ENCODE measurements around the gene ARHGAP9. TPM values are rescaled to one million over a fixed set of nuclear protein-coding genes. Genes with fewer than 3 reads are reported as not detected.

The ARHGAP9 gene
- total and polyA plus RNA-seq, 2 of the 4 experiments (the other 2 are of a cell fraction): 0.18 to 0.79 TPM

- no TSS peak for BruUV-seq (replicated peaks)
- no peak overlapping the region for H4K5ac ChIP-seq (ENCODE audit: low read depth, low read length)
- H3K27me3 ChIP-seq (ENCODE audit: control insufficient read depth, insufficient read depth, low read length): no peaks in the 10 kb centered on the region
- no peak overlapping the region for H3K23ac ChIP-seq (ENCODE audit: low read depth, low read length)
- H2BK120ac ChIP-seq (ENCODE audit: low read depth, low read length): no peak overlapping the region
- H2AK9ac ChIP-seq (replicated peaks; ENCODE audit: low read depth, low read length, poor library complexity): no peak overlapping the region
- peaks cover 13 to 21% of the 10 kb centered on the region in 2 experiments for H3K79me1 ChIP-seq (ENCODE audit: low read depth in 1 of 2, low read length in 2 of 2)
- H3K4me3 ChIP-seq (ENCODE audit: insufficient read depth, low read depth, low read length): no peak overlapping the region
- H3K9ac ChIP-seq (ENCODE audit: low read depth, low read length): no peak overlapping the region
- no peaks in the 10 kb centered on the region for H3K36me3 ChIP-seq (ENCODE audit: control insufficient read depth, insufficient read depth, low read length)
- H3K4ac ChIP-seq (ENCODE audit: low read depth, low read length): no peak overlapping the region
- intact Hi-C loops (cut with micrococcal nuclease): loop anchor here (5.0 kb wide), 1 partner anchor 126 kb away; no protein-coding TSS in a partner anchor
- dilution Hi-C loops (cut with HindIII; ENCODE audit: low sequenced_read_pairs, unreplicated experiment): no loop called here
- WGBS, 2 experiments (ENCODE audit: extremely low coverage in 2 of 2, insufficient read length in 1 of 2): no CpG with 5 or more reads among the region's 3 CpGs
- no peaks in the 10 kb centered on the region for H3K9me3 ChIP-seq (ENCODE audit: control insufficient read depth, insufficient read depth, low read length)
- no peak overlapping the region for H4K91ac ChIP-seq (ENCODE audit: insufficient read depth, low read depth, low read length)
- no peak overlapping the region for H2AK5ac ChIP-seq (ENCODE audit: low read depth, low read length)
- no peak overlapping the region for H2AFZ ChIP-seq (replicated peaks; ENCODE audit: low read length, poor library complexity)
- no peak for TF ChIP-seq FOS (IDR thresholded peaks at IDR 0.05; ENCODE audit: low read depth, low read length)
- no peak for TF ChIP-seq CHD1 (IDR thresholded peaks at IDR 0.05; ENCODE audit: low read depth, low read length)
- no peak for TF ChIP-seq CEBPB (IDR thresholded peaks at IDR 0.05; ENCODE audit: low read depth, low read length)
- no peak for TF ChIP-seq CTCF (conservative IDR thresholded peaks at IDR 0.05; ENCODE audit: low read depth, low read length)
- TF ChIP-seq BHLHE40 (IDR thresholded peaks at IDR 0.05; ENCODE audit: low read depth, low read length): no peak
- TF ChIP-seq MAFK (IDR thresholded peaks at IDR 0.05; ENCODE audit: low read depth, low read length): no peak
- no peak for TF ChIP-seq RAD21 (IDR thresholded peaks at IDR 0.05; ENCODE audit: low read length)
- TF ChIP-seq RFX5 (IDR thresholded peaks at IDR 0.05; ENCODE audit: low read depth, low read length): no peak
- TF ChIP-seq RCOR1 (IDR thresholded peaks at IDR 0.05; ENCODE audit: insufficient replicate concordance, low read length): no peak
- no peak for TF ChIP-seq MXI1 (IDR thresholded peaks at IDR 0.05; ENCODE audit: borderline replicate concordance, low read depth, low read length)
- TF ChIP-seq MAZ (IDR thresholded peaks at IDR 0.05; ENCODE audit: borderline replicate concordance, low read depth, low read length): no peak
- no peak for TF ChIP-seq NFE2L2 (IDR thresholded peaks at IDR 0.05; ENCODE audit: low read depth, low read length)
- TF ChIP-seq POLR2A (IDR thresholded peaks at IDR 0.05; ENCODE audit: low read depth, low read length): no peak
- H3K4me1 ChIP-seq (ENCODE audit: control insufficient read depth, insufficient read depth, low read length): peaks cover 3% of the 10 kb centered on the region
- 0 out of 2 replicates have a peak, but pooled peaks cover 3% of the 10 kb centered on the region for H3K9me1 ChIP-seq (ENCODE audit: insufficient read depth, low read length)
- no peak overlapping the region for H3K27ac ChIP-seq (ENCODE audit: insufficient read depth, low read length)
- H3K56ac ChIP-seq (ENCODE audit: extremely low read depth, insufficient read depth, low read length): no peak overlapping the region
- no peak overlapping the region for H3K18ac ChIP-seq (ENCODE audit: low read depth, low read length)
- no peak overlapping the region for H3K4me2 ChIP-seq (ENCODE audit: low read depth, low read length)
- no peak overlapping the region for H2BK20ac ChIP-seq (ENCODE audit: low read depth, low read length)
- ATAC-seq (ENCODE audit: low read depth) (no peak), DNase-seq (no peak)
- in situ Hi-C loops (cut with MboI; ENCODE audit: low sequenced_read_pairs): no loop called here
- H2BK15ac ChIP-seq (ENCODE audit: low read depth, low read length): no peak overlapping the region
- no peaks in the 10 kb centered on the region for H4K20me1 ChIP-seq (ENCODE audit: insufficient read depth, low read length)
- no peak overlapping the region for H3K14ac ChIP-seq (replicated peaks; ENCODE audit: low read depth, low read length)
- ChIA-PET CTCF (interaction anchor here (0.7 kb wide), 1 partner anchor 63 kb away, joined by 3 read pairs; no protein-coding TSS in a partner anchor), POLR2A (ENCODE audit: unreplicated experiment) (no interaction called here)
- no peak overlapping the region for H2BK5ac ChIP-seq (ENCODE audit: low read depth, low read length, poor library complexity, severe bottlenecking)
- H4K8ac ChIP-seq (ENCODE audit: low read depth in 2 of 2, low read length in 2 of 2): no peak overlapping the region
Measured at GRCh38 chr12:57433370-57433769, 46.3 kb downstream of the ARHGAP9 start.
